ENCODE results near the gene STXBP5.

DNA sequence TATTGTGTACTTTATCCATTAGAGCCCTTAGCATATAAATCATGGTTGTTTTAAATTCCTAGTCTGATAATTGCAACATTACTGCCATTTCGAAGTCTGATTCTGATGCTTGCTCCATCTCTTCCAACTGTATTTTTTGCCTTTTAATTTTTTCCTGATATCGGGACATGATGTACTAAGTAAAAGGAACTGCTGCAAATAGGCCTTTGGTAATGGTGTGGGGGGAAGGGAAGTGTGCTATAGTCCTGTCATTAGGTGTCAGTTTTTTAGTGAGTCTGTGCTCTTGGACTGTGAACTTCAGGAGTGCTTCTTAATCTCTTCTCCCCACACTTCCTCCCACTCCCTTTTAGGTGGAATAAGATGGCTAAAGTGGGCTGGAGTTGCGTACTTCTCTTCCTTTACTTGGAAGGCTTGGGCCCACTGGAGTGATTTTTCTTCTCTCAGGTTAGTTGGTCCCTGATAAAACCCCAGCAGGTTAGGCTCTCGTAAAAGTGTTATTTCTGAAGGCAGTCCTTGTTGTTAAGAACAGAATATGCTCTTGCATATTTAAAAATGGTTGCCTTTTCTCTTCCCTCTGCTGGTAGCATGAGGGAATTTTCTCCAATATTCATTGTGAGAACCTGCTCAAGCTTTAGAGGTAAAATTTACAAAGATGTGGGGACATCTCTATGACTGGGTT is 18.1 kb downstream of the STXBP5 start:
- no peak for TF ChIP-seq HIVEP1 (CRISPR knock-in tag; IDR thresholded peaks at IDR 0.05)
- no peak for TF ChIP-seq GTF2F1 (IDR thresholded peaks at IDR 0.05; ENCODE audit: low read depth, low read length)
- peak; percentile 87 for TF ChIP-seq ARID3A (IDR thresholded peaks at IDR 0.05; ENCODE audit: borderline replicate concordance, low read depth, low read length)
- peak; percentile 82 for TF ChIP-seq POLR2AphosphoS5 (IDR thresholded peaks at IDR 0.05; ENCODE audit: control insufficient read depth, insufficient read depth, low read depth, low read length)
- TF ChIP-seq ZNF316 (IDR thresholded peaks at IDR 0.05), result no peak
- TF ChIP-seq ZNF449 (CRISPR knock-in tag; IDR thresholded peaks at IDR 0.05), result no peak
- TF ChIP-seq RHOXF2B (CRISPR knock-in tag; conservative IDR thresholded peaks at IDR 0.05), result no peak
- TF ChIP-seq KHSRP (IDR thresholded peaks at IDR 0.05), result no peak
- TF ChIP-seq TBP (optimal IDR thresholded peaks at IDR 0.05; ENCODE audit: low read depth, low read length), result no peak
- no peak for TF ChIP-seq ZNF184 (CRISPR knock-in tag; IDR thresholded peaks at IDR 0.05)
- TF ChIP-seq CTCF (IDR thresholded peaks at IDR 0.05 in 2 of 3, conservative IDR thresholded peaks at IDR 0.05 in 1 of 3; ENCODE audit: insufficient read depth in 2 of 3, low read depth in 1 of 3, low read length in 3 of 3), result peak; percentile 24 to 69 (median 61); a peak in 5 of 6 replicates
- no peak for TF ChIP-seq TGIF2 (CRISPR knock-in tag; IDR thresholded peaks at IDR 0.05)

All from K562 (cell line).